Measurements from ENCODE around the gene KDM4B.

The KDM4B gene

GRCh38 chr19:5165697-5166019 lies 196.7 kb downstream of the KDM4B start:
- Histone ChIP-seq H3K9ac (ENCODE audit: low read depth in 1 of 2, low read length in 2 of 2) (no peak overlapping the region), H3K36me3 (ENCODE audit: control insufficient read depth in 1 of 2, insufficient read depth in 2 of 2, low read length in 2 of 2) (no peaks in the 10 kb centered on the region), H3K27me3 (ENCODE audit: control insufficient read depth in 1 of 2, insufficient read depth in 2 of 2, low read length in 2 of 2) (no peaks in the 10 kb centered on the region), H3K4me1 (ENCODE audit: control insufficient read depth in 1 of 2, insufficient read depth in 2 of 2, low read length in 2 of 2) (no peaks in the 10 kb centered on the region), H3K9me3 (ENCODE audit: control insufficient read depth in 1 of 2, low read length in 2 of 2) (no peaks in the 10 kb centered on the region), H3K4me3 (ENCODE audit: low read depth in 1 of 2, low read length in 2 of 2) (no peak overlapping the region), H3K27ac (ENCODE audit: low read depth, low read length) (no peak overlapping the region)

- no peaks in the 10 kb centered on the region for H3K4me1 ChIP-seq (ENCODE audit: control insufficient read depth in 1 of 2, insufficient read depth in 2 of 2, low read length in 2 of 2)
- no peak overlapping the region for H3K9ac ChIP-seq (ENCODE audit: low read depth in 1 of 2, low read length in 2 of 2)
- no peaks in the 10 kb centered on the region for H3K9me3 ChIP-seq (ENCODE audit: control insufficient read depth in 1 of 2, low read length in 2 of 2)
- H3K36me3 ChIP-seq (ENCODE audit: control insufficient read depth in 1 of 2, insufficient read depth in 2 of 2, low read length in 2 of 2) = no peaks in the 10 kb centered on the region
- H3K4me3 ChIP-seq (ENCODE audit: low read depth in 1 of 2, low read length in 2 of 2) = no peak overlapping the region
- H3K27me3 ChIP-seq (ENCODE audit: control insufficient read depth in 1 of 2, insufficient read depth in 2 of 2, low read length in 2 of 2) = no peaks in the 10 kb centered on the region
- H3K27ac ChIP-seq (ENCODE audit: low read depth, low read length) = no peak overlapping the region
Measured at GRCh38 chr19:5166262-5166661, 197.3 kb downstream of the KDM4B start.

GRCh38 chr19:5170329-5170745 lies 201.4 kb downstream of the KDM4B start:
- no peaks in the 10 kb centered on the region for H3K9me3 ChIP-seq (ENCODE audit: control insufficient read depth in 1 of 2, low read length in 2 of 2)
- no peak overlapping the region for H3K4me3 ChIP-seq (ENCODE audit: low read depth in 1 of 2, low read length in 2 of 2)
- no peak overlapping the region for H3K9ac ChIP-seq (ENCODE audit: low read depth in 1 of 2, low read length in 2 of 2)
- no peaks in the 10 kb centered on the region for H3K36me3 ChIP-seq (ENCODE audit: control insufficient read depth in 1 of 2, insufficient read depth in 2 of 2, low read length in 2 of 2)
- no peaks in the 10 kb centered on the region for H3K27me3 ChIP-seq (ENCODE audit: control insufficient read depth in 1 of 2, insufficient read depth in 2 of 2, low read length in 2 of 2)
- no peak overlapping the region for H3K27ac ChIP-seq (ENCODE audit: low read depth, low read length)
- no peaks in the 10 kb centered on the region for H3K4me1 ChIP-seq (ENCODE audit: control insufficient read depth in 1 of 2, insufficient read depth in 2 of 2, low read length in 2 of 2)

GRCh38 chr19:5171711-5172110 lies 202.8 kb downstream of the KDM4B start:
- H3K36me3 ChIP-seq (ENCODE audit: control insufficient read depth in 1 of 2, insufficient read depth in 2 of 2, low read length in 2 of 2) = no peaks in the 10 kb centered on the region
- no peak overlapping the region for H3K9ac ChIP-seq (ENCODE audit: low read depth in 1 of 2, low read length in 2 of 2)

GRCh38 chr19:5172859-5173630 lies 204.1 kb downstream of the KDM4B start:
- H3K9ac ChIP-seq (ENCODE audit: low read depth in 1 of 2, low read length in 2 of 2) = no peak overlapping the region
- H3K27me3 ChIP-seq (ENCODE audit: control insufficient read depth in 1 of 2, insufficient read depth in 2 of 2, low read length in 2 of 2) = no peaks in the 10 kb centered on the region
- H3K9me3 ChIP-seq (ENCODE audit: control insufficient read depth in 1 of 2, low read length in 2 of 2) = no peaks in the 10 kb centered on the region
- H3K4me1 ChIP-seq (ENCODE audit: control insufficient read depth in 1 of 2, insufficient read depth in 2 of 2, low read length in 2 of 2) = no peaks in the 10 kb centered on the region
- H3K4me3 ChIP-seq (ENCODE audit: low read depth in 1 of 2, low read length in 2 of 2) = no peak overlapping the region
- no peaks in the 10 kb centered on the region for H3K36me3 ChIP-seq (ENCODE audit: control insufficient read depth in 1 of 2, insufficient read depth in 2 of 2, low read length in 2 of 2)
- H3K27ac ChIP-seq (ENCODE audit: low read depth, low read length) = no peak overlapping the region

More at GRCh38 chr19:5171711-5172110, 202.8 kb downstream of the KDM4B start:
- Histone ChIP-seq H3K27me3 (ENCODE audit: control insufficient read depth in 1 of 2, insufficient read depth in 2 of 2, low read length in 2 of 2) (no peaks in the 10 kb centered on the region), H3K9me3 (ENCODE audit: control insufficient read depth in 1 of 2, low read length in 2 of 2) (no peaks in the 10 kb centered on the region), H3K4me1 (ENCODE audit: control insufficient read depth in 1 of 2, insufficient read depth in 2 of 2, low read length in 2 of 2) (no peaks in the 10 kb centered on the region), H3K4me3 (ENCODE audit: low read depth in 1 of 2, low read length in 2 of 2) (no peak overlapping the region), H3K27ac (ENCODE audit: low read depth, low read length) (no peak overlapping the region)

GRCh38 chr19:5173993-5174392 lies 205.1 kb downstream of the KDM4B start:
- no peaks in the 10 kb centered on the region for H3K4me1 ChIP-seq (ENCODE audit: control insufficient read depth in 1 of 2, insufficient read depth in 2 of 2, low read length in 2 of 2)
- no peak overlapping the region for H3K9ac ChIP-seq (ENCODE audit: low read depth in 1 of 2, low read length in 2 of 2)
- H3K36me3 ChIP-seq (ENCODE audit: control insufficient read depth in 1 of 2, insufficient read depth in 2 of 2, low read length in 2 of 2) = no peaks in the 10 kb centered on the region
- no peaks in the 10 kb centered on the region for H3K27me3 ChIP-seq (ENCODE audit: control insufficient read depth in 1 of 2, insufficient read depth in 2 of 2, low read length in 2 of 2)
- no peak overlapping the region for H3K4me3 ChIP-seq (ENCODE audit: low read depth in 1 of 2, low read length in 2 of 2)
- H3K27ac ChIP-seq (ENCODE audit: low read depth, low read length) = no peak overlapping the region
- no peaks in the 10 kb centered on the region for H3K9me3 ChIP-seq (ENCODE audit: control insufficient read depth in 1 of 2, low read length in 2 of 2)

- no peaks in the 10 kb centered on the region for H3K9me3 ChIP-seq (ENCODE audit: control insufficient read depth in 1 of 2, low read length in 2 of 2)
- H3K4me1 ChIP-seq (ENCODE audit: control insufficient read depth in 1 of 2, insufficient read depth in 2 of 2, low read length in 2 of 2) = no peaks in the 10 kb centered on the region
- no peaks in the 10 kb centered on the region for H3K27me3 ChIP-seq (ENCODE audit: control insufficient read depth in 1 of 2, insufficient read depth in 2 of 2, low read length in 2 of 2)
- no peak overlapping the region for H3K9ac ChIP-seq (ENCODE audit: low read depth in 1 of 2, low read length in 2 of 2)
- no peak overlapping the region for H3K4me3 ChIP-seq (ENCODE audit: low read depth in 1 of 2, low read length in 2 of 2)
- H3K36me3 ChIP-seq (ENCODE audit: control insufficient read depth in 1 of 2, insufficient read depth in 2 of 2, low read length in 2 of 2) = no peaks in the 10 kb centered on the region
- no peak overlapping the region for H3K27ac ChIP-seq (ENCODE audit: low read depth, low read length)
Measured at GRCh38 chr19:5177745-5178450, 209.0 kb downstream of the KDM4B start.

- Histone ChIP-seq H3K36me3 (ENCODE audit: control insufficient read depth in 1 of 2, insufficient read depth in 2 of 2, low read length in 2 of 2) (no peaks in the 10 kb centered on the region), H3K4me1 (ENCODE audit: control insufficient read depth in 1 of 2, insufficient read depth in 2 of 2, low read length in 2 of 2) (no peaks in the 10 kb centered on the region), H3K4me3 (ENCODE audit: low read depth in 1 of 2, low read length in 2 of 2) (no peak overlapping the region), H3K9me3 (ENCODE audit: control insufficient read depth in 1 of 2, low read length in 2 of 2) (no peaks in the 10 kb centered on the region), H3K27me3 (ENCODE audit: control insufficient read depth in 1 of 2, insufficient read depth in 2 of 2, low read length in 2 of 2) (no peaks in the 10 kb centered on the region), H3K27ac (ENCODE audit: low read depth, low read length) (no peak overlapping the region), H3K9ac (ENCODE audit: low read depth in 1 of 2, low read length in 2 of 2) (no peak overlapping the region)
Measured at GRCh38 chr19:5178841-5179240, 209.9 kb downstream of the KDM4B start.

GRCh38 chr19:5179256-5179655 lies 210.3 kb downstream of the KDM4B start:
- Histone ChIP-seq H3K4me1 (ENCODE audit: control insufficient read depth in 1 of 2, insufficient read depth in 2 of 2, low read length in 2 of 2) (no peaks in the 10 kb centered on the region), H3K27ac (ENCODE audit: low read depth, low read length) (no peak overlapping the region), H3K36me3 (ENCODE audit: control insufficient read depth in 1 of 2, insufficient read depth in 2 of 2, low read length in 2 of 2) (no peaks in the 10 kb centered on the region), H3K27me3 (ENCODE audit: control insufficient read depth in 1 of 2, insufficient read depth in 2 of 2, low read length in 2 of 2) (no peaks in the 10 kb centered on the region), H3K4me3 (ENCODE audit: low read depth in 1 of 2, low read length in 2 of 2) (no peak overlapping the region), H3K9me3 (ENCODE audit: control insufficient read depth in 1 of 2, low read length in 2 of 2) (no peaks in the 10 kb centered on the region), H3K9ac (ENCODE audit: low read depth in 1 of 2, low read length in 2 of 2) (no peak overlapping the region)

- H3K27me3 ChIP-seq (ENCODE audit: control insufficient read depth in 1 of 2, insufficient read depth in 2 of 2, low read length in 2 of 2) = no peaks in the 10 kb centered on the region
- no peak overlapping the region for H3K9ac ChIP-seq (ENCODE audit: low read depth in 1 of 2, low read length in 2 of 2)
- H3K4me1 ChIP-seq (ENCODE audit: control insufficient read depth in 1 of 2, insufficient read depth in 2 of 2, low read length in 2 of 2) = no peaks in the 10 kb centered on the region
- no peak overlapping the region for H3K27ac ChIP-seq (ENCODE audit: low read depth, low read length)
- H3K36me3 ChIP-seq (ENCODE audit: control insufficient read depth in 1 of 2, insufficient read depth in 2 of 2, low read length in 2 of 2) = no peaks in the 10 kb centered on the region
- no peak overlapping the region for H3K4me3 ChIP-seq (ENCODE audit: low read depth in 1 of 2, low read length in 2 of 2)
- H3K9me3 ChIP-seq (ENCODE audit: control insufficient read depth in 1 of 2, low read length in 2 of 2) = no peaks in the 10 kb centered on the region
Measured at GRCh38 chr19:5181329-5181728, 212.4 kb downstream of the KDM4B start.

Measured in duodenal mucosa (tissue), 2 donors.